GM18499 (cell line): ENCODE data around the gene SULT6B1.
A peak's percentile ranks its signal among the peaks of the same experiment; 100 is the strongest.
"Not testable (repeated sequence)": the region's sequence is repeated elsewhere in the genome, so short reads cannot be mapped to it uniquely, and the experiment has no call there.

Experiments
- ATAC-seq: cut with Tn5 transposase; IDR thresholded peaks from one replicate; pipeline ENCODE4 v1.9.1; 2021; ENCODE audit warnings: moderate number of reproducible peaks; ENCODE audit not compliant: insufficient read depth, unreplicated experiment

Gene SULT6B1

DNA sequence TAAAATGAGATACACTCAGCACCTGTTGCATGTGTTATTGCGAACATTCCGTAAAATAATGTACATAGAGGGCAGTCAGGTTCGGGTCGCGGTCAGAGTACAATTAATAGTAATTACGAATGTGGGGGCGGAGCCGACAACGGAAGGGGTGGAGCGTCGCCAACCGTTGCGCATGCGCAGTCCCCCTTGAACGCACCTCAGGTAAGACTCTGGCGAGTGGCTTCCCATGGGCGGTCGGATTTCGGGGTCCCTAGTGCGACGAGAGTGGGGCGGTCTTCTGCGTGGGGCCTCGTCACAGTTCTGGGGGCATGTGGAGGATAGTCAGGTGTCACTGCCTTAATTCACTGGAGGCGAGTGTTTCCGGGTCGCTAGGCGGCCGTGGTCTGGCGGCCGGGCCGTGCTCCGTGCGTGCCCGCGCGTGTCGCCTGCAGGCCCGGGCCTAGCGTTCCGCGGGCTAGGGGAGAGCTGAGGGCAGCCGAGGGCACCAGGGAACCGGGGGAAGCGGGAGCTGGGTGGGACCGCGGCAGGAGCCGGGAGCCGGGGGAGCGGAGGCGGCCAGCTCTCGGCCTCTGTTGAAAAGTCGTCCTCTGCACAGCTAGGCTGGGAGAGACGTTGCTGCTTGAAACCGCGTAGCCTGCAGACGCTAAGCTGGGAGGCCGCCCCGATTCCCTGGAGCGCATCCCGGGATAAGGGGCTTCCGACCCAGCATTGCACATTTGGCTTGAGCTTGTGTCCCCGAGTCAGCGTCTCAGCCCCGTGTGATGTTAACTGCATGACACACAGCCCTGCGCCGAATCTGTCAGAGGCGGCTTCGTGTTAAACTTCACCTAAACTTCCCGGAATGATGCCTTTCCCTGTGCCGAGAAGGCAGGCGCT lies 8.1 kb upstream of the SULT6B1 start, which contains the start of gene CEBPZOS:
Gene CEBPZOS, plus strand, starts transcription at position 177 of the 876 bp plus-strand sequence. CDS start 3,209 bp downstream, outside the sequence.
- ATAC-seq = peak; percentile 41

DNA sequence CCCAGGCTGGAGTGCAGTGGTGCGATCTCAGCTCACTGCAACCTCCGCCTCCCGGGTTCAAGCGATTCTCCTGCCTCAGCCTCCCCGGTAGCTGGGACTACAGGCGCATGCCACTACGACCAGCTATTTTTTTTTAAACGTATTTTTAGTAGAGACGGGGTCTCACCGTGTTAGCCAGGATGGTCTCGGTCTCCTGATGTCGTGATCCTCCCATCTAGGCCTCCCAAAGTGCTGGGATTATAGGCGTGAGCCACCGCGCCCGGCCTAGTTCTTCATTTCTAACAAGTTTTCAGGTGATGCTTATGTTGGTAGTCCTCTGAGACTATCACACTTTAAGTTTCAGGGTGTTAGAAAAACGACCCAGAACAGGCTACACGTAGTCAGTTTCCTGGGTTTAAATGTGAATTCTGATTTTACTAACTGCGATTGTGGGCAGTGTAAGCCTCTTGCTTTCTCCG lies 7.4 kb upstream of the SULT6B1 start:
- not testable (repeated sequence) for ATAC-seq

DNA sequence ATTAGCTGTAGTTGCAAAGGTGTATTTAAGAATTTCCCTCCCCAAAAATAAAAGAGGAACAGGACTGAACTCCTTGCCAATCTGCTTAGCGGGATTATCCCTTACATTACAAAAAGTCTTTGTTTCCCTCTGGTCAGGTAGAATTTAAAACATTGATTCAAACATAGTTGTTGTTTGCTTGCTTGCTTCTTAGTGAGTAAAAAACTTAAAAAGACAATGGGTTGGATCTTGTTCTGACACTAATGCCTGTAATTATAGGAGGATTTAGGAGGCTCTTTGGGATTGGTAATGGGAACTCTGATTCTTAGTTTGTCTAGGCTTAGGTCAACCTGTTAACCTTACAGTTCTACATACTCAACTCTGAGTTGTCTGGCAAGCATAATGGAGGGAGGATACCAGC lies 4.1 kb upstream of the SULT6B1 start:
- ATAC-seq = no peak

DNA sequence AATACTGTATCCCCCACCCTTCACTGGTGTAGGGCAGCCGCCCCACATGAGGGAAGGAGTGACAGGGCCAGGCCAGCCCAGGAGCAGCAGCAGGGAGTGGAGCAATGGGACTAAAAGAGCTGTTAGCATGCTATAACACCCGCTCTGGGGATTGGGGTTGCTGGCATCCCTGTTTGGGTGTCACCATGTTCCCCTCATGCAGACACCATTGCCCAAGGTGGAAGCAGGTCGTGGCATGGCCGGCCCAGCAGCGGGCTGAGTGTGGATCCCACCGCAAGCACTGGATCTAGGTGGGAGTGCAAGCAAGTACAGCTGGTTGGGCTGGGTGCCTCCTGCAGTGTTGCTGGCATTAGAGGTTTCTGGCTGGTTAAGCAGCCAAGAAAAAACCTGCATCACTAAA lies 3.3 kb upstream of the SULT6B1 start:
- no peak for ATAC-seq

DNA sequence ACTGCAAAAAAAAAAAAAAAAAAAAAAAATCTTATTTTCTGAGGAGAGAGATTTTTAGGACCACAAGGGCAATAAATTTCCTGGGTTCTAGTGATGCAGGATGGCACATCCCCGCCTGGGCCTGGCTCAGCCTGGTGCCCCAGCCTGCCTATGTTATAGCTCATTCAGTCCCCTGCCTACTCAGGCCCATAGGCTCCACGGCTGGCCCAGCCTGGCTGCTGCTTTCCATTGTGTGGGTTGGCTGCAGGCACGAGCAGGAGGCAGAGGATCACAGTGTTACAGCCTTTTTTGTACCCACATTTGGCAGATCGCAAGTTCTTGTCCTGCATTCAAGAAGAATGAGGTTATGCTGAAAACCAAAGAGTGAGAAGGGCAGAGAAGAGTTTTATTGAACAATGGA lies 2.8 kb upstream of the SULT6B1 start:
- no peak for ATAC-seq

DNA sequence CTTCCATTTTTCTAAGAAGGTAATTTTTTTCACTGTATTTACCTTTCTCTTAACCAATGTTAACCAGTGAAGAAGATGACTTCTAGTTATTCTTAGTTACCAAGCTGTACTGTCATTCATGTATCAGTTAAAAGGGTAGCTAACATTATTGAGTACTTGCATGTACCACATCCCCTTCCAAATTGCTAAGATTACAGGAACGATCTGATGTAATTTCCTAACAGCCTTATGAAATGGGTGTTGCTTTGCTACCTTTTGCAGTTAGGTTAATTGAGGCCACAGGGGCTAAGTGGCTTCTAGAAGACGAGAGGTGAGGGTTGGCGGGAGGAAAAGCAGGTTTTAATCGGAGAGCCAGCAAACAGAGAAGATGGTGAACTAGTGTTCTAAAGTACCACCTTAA lies 1.8 kb upstream of the SULT6B1 start:
- ATAC-seq = no peak

DNA sequence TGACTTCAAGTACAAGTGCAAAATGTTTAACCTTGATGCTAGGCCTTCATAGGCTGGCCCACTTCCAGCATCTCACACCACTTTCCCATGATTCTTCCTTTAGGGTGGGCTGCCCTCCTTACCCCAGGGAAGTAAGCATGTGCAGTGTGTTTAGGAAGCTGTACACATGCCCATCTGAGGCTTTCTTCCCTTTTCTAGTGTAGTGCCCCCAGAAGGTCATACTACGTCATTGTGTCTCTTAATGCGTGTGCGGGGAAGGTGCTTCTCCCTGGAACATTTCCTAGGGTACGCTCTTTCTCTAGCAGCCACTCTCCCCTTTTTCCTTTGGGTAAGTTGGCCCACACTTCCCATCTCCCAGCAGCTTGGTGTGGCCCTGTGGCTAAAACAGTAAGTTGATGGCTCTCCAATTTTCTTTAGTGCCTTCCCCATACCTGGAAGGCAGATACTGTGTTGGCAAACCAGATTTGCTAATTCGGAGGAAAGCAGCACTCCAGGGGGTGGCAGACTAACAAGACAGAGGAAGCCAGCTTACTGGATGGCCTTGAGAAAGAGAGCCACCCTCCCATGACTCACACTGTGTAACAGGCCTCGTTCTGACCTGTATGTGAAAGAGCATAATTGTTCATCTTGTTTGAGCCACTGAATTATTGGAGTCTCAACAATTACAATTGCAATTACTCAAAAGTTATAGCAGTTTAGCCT lies 1.1 kb upstream of the SULT6B1 start:
- no peak for ATAC-seq

DNA sequence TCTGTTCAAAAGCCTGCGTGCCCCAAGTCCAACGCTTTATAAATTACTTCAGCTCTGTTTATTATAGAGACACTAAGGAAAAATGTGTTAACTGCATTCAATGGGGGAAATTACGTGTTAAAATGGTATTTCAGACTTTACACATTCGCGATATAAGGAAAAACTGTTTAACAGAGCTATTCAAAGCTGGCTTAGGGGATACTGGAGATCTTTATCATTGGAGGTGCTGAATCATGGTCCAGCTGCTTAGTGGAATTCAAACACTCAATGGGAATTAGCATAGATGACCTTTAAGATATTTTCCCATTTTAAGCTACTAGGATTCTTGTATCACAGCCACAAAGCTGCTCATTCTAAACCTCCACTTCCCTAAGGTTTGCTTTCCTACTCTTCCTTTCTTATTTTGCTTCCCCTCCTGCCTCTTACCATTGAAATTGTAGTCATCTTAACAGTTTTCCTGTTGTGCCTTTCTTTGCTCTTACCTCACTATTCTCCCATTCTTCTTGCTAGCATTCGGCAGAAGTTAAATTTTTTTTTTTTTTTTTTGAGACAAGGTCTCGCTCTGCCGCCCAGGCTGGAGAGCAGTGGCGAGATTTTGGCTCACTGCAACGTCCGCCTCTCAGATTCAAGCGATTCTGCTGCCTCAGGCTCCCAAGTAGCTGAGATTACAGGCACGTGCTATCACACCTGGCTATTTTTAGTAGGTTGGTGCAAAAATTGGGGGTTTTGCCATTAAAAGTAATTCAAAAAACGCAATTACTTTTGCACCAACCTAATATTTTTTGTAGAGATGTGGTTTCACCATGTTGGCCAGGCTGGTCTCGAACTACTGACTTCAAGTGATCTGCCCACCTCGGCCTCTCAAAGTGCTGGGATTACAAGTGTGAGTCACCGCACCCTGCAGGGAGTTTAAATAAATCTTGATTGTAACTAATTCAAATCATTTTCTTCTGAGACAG lies 6.5 kb downstream of the SULT6B1 start:
- no peak for ATAC-seq

DNA sequence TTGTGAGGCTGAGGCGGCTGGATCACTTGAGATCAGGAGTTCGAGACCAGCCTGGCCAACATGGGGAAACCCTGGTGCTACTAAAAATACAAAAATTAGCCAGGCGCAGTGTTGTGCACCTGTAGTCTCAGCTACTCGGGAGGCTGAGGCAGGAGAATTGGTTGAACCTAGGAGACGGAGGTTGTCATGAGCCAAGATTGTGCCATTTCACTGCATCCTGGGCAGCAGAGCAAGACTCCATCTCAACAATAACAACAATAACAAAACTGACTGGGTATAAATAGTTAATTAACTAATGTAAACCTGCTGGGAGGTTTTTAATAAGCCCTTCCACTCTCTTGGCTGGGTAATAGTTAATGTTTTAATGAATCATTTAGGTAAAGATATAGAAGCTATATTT lies 7.8 kb downstream of the SULT6B1 start:
- no peak for ATAC-seq

DNA sequence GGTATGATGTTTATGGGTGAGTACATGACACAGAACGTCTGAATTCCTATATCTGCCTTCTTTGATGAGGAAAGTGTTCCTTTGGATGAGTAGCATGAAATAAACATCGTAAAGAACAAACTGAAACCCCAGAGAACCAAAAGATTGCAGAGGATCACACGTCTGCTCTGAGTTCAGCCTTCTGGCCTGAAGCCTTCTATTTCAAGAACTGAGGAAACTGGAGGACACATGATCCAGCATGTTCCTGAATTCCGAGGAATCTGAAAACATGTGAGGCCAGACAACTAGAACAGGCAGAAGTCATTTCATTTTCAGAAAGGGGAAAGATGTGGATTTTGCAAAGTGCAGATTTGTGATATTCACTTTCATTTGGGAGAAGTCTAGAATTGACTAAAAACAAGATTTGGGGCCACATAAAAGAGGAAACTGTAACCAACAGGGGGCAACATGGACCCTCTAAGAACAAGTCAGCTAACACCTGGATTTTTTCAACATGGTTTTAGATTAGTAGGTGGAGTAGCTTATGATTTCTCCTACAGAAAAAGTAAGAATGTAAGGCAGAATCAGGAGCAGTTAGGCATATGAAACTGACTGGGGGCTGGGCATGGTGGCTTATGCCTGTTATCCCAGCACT lies 8.3 kb downstream of the SULT6B1 start:
- no peak for ATAC-seq

DNA sequence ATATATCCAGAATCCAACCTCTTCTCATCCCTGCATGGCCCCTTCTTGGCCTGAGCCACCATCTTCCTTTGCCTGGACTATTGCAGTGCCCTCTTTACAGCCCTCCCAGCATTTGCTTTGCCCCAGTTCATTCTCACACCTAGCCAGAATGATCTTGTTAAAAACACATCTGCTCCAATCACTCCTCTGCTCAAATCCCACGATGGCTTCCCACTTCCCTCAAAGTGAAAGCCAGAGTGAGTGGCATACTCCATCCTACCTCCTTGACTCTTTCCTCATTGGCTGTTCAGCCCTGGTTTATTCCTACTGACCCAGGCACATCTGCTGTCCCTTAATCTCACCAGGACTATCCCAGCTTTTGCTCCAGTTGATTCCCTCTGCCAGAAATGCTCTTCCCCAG lies 14.7 kb downstream of the SULT6B1 start:
- ATAC-seq = no peak

DNA sequence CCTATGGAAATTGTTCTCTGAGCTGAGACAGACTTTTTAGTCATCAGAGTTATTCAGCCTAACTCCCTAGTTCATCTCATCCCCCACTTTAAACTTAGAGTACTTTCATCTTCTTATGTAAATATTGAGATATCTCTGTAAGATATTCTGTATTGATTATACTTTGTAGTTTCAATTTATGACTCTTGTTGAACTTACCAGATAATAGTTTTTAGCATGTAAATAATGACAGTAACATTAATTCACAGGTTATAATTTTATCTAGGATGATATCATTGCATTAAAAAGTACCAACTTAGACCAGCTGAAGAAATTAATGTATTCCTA lies 16.9 kb downstream of the SULT6B1 start:
- no peak for ATAC-seq

DNA sequence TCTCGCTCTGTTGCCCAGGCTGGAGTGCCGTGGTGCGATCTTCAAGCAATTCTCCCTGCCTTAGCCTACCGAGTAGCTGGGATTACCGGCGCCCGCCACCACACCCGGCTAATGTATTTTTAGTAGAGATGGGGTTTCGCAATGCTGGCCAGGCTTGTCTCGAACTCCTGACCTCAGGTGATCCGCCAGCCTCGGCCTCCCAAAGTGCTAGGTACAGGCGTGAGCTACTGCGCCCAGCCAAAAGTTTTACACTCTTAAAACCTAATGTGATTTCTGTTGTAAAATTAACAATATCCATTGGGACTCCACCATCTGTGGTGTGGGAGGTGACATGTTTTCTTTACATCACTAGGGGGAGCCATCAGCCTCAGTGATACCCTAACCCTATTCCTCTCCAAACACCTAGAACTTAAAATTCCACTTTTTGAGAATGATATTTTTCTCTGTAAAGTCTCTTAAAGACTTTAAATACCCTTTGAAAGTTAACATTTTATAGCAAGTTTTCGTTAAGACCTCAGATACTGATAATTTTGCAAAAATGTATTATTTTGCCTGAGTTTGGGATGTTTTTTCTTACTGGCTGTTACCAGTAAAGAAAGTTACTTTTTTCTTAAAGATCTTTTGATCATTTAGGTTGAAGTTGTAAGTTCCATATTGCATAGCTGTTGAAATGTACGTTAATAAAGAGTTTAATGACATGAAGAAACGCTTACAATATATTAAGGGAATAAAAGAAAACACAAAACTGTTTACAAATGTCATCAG lies 20.1 kb downstream of the SULT6B1 start:
- no peak for ATAC-seq

DNA sequence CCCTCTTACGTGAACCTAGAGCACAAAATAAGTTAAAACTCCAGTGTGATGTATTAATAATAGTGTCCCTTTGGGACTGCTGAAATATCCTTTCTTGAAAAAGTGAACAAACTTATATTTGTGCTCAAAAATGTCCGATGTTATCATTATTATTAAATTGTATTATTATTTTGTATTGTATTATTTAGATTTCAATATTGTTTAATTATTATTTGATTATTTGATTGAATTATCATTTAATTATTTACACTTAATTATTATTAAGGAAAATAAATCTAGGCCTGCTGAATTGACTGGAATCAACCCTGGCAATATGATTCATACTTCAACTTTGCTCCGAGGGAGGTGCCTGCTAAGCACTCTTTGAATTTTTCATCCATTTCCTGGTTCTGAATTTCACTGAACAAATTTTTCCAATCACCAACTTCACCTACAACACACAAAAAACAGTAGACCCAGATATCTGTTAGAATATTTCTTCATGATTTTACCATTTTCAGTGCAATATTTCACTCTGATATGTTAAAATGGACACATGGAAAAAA lies 20.8 kb downstream of the SULT6B1 start:
- no peak for ATAC-seq

DNA sequence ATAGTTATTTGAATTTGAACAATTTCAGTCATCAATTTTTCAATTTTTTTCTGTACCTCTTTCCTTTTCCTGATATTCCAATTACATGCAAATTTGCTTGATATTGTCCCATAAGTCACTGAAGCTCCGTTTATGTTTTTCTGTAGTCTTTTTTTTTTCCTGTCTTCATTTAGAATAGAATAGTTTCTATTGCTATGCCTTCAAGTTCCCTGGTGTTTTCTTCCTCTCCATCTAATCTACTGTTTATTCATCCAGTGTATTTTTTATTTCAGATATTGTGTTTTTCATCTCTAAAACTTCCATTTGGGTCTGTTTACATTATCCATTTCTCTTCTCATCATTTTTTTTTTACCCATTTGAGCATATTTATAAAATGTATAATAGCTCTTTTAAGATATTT lies 23.7 kb downstream of the SULT6B1 start:
- no peak for ATAC-seq

DNA sequence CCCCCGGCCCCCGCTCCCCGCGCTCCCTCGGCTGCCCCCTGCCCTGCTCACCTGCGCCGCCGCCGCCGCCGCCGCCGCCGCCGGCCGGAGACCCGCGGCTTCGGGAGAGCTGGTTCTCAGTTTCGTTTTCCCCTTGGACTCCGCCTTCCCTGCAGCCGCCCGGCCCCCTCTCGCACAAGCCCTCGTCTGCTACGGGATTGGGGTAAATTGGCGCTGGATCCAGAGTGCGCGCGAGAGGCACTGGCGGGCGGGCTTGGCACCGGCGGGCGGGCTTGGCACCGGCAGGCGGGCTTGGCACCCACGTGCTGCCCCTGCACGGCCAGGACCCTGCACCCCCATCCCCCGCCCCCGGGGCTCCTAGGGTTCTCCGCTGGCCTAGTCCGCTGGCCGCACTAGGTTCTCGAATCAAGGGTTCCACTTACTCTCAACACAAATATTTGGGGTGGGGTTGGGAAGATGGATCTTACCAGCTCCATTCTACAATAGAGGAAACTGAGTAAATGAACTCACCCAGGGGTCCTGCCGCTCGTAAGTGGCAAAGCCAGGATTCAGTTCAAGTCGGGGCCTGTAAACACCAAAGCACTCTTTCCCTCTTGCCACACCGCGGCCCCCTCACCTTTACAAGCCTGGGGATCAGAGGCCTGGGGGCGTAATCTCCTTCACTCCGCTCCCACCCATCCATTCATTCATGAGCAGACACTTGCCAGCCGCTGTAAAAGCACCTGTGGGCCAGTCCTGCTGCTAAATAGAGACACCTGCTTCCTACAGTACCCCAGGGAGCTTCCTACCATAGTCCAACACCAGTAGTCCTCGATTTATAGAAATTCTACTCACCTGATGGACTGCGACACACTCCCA lies 31.4 kb downstream of the SULT6B1 start, which contains the start of gene EIF2AK2:
Gene EIF2AK2, minus strand, starts transcription at position 124 of the 858 bp plus-strand sequence. CDS start 9,174 bp downstream, outside the sequence.
- peak; percentile 43 for ATAC-seq

DNA sequence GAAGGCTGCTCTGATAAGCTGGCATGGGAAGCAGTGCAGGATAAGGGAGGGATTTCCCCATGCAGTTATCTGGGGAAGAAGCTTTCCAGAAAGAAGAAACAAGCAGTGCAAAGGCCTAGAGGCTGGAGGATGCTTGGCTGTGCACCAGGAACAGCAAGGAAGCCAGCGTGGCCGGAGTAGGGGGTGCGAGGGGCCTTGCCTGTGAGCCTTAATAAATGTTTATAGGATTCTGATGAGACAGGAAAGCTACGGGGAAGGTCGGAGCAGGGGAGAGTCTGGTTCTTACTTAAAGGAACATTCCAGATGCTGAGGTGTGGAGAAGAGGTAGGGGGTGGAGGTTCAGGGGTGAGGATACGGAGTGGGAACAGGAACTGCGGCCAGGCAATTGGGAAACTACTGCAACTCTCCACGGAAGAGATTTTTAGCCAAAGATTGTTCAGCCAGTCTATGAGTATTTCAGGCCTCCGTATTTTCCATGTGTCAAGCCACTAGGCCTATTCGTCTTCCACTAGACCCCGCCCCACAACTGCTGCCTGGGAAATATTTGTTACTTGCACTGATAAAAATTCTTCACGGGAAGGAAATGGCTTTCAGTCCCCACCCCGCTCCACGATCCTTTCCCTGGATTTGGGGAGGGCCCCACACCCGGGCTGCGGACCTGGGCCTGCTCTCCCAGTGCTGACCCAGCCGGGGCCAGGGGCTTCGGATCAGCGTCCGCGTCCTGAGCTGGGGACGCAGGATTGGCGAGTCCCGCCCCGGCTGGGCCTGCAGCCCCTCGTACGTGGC lies 32.2 kb downstream of the SULT6B1 start:
- peak; percentile 10 for ATAC-seq
